GM19328 (cell line): ENCODE data around the gene FNDC8.
A peak's percentile ranks its signal among the peaks of the same experiment; 100 is the strongest.
"Not testable (repeated sequence)": the region's sequence is repeated elsewhere in the genome, so short reads cannot be mapped to it uniquely, and the experiment has no call there.

Experiments used
- ATAC-seq: cut with Tn5 transposase; IDR thresholded peaks from one replicate; pipeline ENCODE4 v1.9.1; 2021; ENCODE audit warnings: mild to moderate bottlenecking, moderate library complexity; ENCODE audit not compliant: unreplicated experiment

Gene FNDC8

DNA sequence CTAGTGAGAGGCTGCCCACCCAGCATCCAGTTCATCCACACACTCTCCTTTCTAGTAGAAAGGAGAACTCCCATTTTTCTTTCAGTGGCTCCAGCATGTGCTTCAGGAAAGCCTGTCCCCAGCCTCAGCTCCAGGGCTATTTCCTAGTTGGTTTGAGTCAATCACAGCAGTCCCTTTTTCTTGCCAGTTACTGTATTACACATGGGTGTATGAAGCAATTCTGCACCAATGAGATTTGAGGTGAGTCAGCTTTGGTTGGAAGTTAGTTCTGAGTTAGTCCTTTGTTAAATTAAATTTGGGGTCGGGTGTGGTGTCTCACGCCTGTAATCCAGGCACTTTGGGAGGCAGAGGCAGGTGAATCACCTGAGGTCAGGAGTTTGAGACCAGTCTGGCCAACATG is 26.5 kb upstream of the FNDC8 start:
- ATAC-seq, result no peak

DNA sequence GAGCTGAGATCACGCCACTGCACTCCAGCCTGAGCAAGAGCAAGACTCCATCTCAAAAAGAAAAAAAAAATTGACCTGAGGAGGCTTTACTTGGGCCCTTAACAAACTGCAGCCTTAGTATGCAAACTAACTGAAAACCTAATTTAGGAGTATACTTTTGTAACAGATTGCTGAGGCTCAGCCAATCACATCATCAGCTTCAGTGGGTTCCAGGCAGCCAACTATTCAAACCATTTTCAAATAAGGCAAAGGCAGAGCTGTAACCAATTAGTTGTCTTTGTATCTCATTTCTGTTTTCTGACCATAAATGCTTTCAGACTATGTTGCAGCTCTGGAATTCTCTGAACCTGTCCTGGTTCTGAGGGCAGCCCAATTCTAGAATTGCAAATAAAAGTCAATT is 25.7 kb upstream of the FNDC8 start:
- no peak for ATAC-seq

DNA sequence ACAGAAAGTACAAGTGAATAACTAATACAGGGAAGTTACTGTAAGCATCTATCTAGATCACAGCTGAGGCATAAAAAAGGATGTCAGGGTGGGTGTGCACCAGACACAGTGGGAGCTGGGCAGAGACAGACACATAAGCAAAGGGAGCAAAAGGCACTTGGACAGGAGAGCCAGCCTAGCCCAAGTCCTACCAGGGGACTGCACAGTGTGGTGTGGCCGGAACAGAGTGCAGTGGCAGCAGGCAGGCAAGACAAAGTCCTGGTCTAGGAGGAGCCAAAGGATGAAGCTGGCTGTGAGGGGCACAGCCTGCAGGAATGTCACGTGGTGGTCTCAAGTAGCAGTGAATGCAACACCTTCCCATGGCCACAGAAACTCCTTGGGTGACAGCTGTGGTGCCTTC is 23.6 kb upstream of the FNDC8 start:
- ATAC-seq, result no peak

DNA sequence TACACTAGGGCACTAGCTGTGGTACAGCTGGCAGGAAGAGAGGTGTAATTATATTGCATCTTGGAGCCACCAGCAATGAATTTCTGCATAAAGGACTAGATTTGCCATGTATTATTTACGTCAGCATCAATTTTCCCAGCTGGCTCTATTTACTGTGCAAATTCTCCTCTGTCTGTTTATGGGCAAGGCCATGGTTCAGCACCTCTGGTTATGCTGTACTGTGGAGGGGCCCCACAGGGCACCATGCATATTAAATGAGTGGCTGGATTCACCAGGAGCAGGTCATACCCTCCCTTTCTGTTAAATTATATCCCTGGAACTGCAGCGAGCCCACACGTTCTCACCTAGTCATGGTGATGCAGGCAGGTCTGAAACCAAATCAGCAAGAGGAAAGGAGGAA is 21.5 kb upstream of the FNDC8 start:
- ATAC-seq, result no peak

DNA sequence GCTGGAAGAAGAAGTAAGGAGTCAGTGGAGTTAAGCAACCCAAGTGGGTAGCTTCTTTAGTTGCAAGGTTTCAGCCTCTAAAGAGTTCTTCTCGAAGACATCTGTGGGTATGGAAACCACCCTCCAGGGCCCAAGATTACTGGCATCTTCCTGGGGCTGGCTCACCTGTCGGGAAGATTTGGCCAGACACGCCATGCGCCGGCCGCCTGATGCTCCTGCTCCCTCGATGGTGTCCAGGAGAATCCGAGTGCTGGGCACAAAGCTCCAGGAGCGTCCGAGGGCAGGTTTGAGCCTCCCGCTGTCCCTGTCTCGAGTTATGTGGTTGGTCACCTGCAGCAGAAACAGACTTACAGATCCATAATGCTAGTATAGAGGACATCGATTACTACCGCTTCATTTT is 20.4 kb upstream of the FNDC8 start:
- ATAC-seq, result no peak

DNA sequence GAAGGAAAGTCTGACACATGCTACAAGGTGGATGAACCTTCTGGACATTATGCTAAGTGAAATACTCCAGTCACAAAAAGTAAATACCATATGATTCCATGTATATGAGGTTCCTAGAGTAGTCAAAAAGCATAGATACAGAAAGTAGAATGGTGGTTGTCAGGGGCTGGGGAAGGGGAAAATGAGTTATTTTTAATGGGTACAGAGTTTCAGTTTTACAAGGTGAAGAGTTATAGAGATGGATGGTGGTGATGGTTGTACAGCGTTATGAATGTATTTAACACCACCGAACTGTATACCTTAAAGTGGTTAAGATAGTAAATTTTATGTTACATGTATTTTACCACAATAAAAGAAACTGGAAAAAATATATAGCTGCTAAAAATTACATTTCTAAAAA is 19.7 kb upstream of the FNDC8 start:
- ATAC-seq, result no peak

DNA sequence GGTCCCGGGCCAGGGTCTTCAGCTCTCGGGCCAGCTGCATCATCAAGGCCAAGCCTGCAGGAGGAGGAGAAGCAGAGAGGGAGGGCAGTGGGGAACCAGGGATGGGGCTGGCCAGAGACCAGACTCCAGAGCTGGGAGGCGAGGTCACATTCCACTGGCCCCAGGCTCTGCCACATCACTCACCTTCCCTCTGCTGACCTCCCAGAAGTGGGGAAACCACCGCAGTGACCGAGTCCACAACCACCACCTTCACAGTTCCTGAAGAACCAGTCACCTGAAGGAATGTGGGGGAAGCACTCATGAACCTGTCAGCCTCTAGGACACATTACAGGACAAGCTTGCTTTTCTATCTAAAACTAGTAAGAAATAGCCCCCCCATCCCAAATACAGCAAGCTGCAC is 18.1 kb upstream of the FNDC8 start:
- no peak for ATAC-seq

DNA sequence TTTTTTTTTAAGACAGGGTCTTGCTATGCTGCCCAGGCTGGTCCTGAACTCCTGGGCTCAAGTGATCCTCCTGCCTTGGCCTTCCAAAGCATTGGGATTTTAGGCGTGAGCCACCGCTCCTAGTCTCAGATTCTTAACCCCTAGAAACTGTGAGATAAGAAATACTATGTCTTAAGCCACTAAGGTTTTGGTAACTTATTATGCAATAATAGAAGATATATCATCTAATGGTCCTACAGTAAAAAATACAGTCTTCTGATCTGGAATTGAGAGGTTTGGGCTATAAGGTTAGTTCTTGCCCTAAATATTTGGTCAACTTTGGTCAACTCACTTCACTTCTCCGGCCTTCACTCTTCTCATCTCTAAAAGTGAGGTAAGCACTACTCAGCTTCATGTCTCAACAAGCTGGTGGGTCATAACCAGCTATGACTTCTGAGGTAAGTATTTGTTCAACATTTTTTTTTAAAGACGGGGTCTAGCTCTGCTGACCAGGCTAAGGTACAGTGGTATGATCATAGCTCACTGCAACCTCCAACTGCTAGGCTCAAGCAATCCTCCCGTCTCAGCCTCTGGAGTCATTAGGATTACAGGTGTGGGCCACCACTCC is 16.5 kb upstream of the FNDC8 start:
- no peak for ATAC-seq

DNA sequence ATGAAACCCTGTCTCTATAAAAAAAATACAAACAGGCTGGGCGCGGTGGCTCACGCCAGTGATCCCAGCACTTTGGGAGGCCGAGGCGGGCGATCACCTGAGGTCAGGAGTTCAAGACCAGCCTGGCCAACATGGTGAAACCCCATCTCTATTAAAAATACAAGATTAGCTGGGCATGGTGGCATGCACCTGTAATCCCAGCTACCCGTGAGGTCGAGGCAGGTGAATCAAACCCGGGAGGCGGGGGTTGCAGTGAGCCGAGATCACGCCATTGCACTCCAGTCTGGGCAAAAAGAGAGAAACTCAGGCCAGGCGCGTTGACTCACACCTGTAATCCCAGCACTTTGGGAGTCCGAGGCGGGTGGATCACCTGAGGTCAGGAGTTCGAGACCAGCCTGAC is 10.6 kb upstream of the FNDC8 start:
- not testable (repeated sequence) for ATAC-seq

DNA sequence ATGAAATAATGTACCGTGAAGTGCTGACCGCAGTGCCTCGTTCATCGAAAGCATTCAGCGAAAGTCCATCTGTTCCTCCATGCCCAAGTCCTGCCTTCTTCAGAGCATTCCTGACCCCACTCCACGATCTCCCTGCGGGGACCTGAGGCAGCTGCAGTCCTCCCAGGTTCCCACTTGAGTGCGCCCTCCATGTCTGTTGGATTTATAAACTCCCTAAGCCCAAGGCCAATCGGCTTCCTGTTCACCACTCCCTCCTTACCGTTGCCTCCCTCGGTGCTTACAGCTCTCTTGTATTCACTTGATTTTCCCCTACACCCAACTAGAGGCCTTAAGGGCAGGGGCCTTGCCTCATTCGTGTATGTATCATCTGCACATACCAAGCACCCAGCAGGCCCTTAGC is 4.6 kb upstream of the FNDC8 start:
- ATAC-seq, result no peak

DNA sequence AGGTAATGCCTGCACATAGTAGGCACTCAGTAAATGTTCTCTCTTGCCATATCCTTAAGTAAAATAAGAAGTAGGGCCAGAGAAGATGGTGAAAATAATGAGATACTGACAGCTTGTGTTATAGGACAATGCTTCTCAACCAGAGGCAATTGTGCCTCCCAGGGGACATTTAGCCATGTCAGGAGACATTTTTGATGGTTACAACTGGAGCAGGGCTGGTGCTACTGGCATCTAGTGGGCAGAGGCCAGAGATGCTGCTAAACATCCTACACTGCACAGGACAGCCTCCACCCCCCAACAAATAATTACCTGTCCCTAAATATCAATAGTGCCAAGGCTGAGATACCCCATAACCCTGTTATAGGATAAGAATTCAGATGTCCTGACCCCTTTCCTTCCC is 3.4 kb upstream of the FNDC8 start:
- no peak for ATAC-seq

DNA sequence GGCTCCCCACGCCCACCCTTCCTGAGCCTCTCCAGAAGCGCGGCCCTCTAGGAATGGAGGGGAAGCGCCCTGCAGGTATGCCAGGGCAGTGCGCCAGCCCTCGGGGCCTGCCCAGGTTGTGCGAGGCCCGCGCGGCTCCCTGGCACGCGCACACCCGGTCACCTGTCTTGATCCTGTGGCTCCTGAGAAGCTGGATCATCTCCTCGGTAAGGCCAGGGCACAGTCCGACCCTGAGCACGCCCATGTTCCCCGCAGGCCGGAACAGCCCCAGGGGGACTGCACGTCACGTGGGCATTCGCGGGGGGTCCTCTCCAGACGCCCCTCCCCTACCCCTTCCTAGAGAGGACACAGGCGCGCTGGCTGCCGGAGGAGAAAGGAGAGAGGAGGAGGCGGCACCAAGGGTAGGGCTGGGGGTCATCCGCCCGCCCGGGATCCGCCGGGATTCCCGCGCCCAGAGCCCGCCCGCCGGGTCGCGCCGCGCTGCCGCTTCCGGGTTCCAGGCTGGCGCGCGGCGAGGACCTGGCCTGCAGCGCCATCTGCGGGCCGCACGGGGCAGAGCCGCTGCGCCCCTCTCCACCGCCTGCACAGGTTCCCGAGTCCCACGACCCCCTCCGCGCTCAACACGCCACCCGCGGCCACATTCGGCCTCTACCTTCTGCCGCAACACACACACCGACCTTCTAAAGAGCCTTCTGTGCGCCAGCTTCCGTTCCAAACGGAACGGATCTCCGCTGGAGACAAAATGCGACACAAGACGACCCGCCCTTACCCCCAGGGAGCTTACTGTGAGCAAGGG is 1.8 kb upstream of the FNDC8 start, which contains the start of gene RAD51D:
TSS of gene RAD51D (minus strand) at position 491 of the 796 bp plus-strand sequence. CDS start at position 244, 247 bp downstream.
- peak; percentile 88 for ATAC-seq

DNA sequence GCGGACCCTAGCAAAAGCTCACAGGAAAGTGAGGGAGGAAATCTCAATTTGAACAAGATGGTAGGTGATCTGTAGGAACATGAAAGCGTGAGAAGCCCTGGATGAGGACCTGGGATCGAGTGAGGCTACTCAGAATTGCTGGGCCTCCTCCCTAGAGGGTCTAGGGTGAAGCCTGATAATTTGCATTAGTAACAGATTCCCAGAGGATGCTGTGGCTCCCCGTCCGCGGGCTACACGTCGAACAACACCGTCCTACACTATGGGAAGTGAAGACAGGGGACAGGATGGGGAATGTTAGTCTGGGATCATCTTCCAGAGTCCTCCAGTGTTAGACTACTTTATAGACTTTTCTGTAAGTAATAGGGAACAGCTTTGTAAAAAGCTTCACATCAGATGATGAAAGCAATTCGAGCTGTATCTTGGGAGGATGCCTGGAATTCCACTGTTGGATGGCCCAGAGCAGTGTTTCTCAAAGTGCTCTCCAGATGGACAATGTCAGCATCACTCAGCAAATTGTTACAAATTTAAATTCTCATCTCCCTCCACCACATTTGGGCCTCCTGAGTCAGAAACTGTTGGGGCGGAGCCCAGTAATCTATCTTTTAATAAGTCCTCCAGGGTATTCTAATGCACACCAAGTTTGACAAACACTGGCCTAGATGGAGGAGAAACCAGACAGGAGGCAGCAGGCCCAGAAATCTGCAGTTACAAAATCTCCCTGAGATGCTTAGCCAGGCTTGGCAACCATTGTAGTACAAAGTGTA is 6.5 kb downstream of the FNDC8 start:
- ATAC-seq, result no peak

DNA sequence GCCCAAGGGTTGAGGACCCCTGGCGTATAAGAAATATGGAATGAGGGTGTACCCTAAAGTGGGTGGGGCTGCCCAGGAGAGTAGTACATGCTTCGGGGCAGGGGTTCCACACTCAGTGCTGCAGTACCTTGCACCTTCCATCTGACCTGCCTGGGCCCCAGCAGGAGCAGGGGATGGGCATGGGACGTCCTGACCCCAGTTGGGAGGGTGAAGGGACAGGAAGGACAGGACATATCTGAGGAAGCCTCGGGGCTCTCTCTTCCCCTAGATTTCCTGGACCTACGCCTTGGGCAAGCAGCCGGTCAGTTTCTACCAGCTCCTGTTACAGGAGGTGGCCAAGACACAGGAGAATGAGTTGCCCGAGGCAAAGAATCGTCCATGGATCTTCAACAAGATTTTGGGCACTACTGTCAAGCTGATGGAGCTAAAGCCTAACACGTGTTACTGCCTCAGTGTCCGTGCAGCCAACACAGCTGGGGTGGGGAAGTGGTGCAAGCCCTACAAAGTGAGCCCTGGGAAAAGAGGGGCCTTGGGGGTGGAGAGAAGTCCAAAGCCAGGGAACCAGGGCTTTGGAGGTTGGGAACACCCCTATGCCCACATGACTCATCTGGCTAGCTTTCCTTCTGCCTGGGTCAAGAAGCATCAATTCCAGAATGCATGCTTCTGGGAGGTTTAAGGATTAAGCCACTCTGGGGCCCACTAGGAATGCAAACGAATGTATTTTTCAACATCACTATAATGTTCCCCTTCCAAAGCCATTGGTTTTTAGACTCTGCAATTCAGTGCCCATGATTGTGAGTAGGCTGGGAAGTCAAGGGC is 7.9 kb downstream of the FNDC8 start:
- no peak for ATAC-seq

DNA sequence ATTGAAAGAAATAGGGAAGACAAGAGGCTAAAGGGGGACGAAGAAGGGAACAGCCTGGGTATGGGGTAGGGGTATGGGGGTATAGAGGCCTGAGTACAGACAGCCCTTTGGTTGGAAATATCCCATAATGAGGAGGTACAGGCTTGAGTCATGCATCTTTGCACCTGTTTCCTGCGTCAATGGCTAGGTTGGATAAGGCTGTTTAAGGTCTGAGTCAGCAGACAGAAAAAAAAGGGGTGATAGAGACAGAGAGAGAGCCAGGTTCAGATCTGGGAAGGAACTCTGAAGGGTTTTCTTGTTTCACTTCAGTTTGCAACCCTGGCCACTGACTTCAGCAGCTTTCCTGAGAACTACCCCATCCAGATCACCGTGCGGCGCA is 8.5 kb downstream of the FNDC8 start:
- no peak for ATAC-seq

DNA sequence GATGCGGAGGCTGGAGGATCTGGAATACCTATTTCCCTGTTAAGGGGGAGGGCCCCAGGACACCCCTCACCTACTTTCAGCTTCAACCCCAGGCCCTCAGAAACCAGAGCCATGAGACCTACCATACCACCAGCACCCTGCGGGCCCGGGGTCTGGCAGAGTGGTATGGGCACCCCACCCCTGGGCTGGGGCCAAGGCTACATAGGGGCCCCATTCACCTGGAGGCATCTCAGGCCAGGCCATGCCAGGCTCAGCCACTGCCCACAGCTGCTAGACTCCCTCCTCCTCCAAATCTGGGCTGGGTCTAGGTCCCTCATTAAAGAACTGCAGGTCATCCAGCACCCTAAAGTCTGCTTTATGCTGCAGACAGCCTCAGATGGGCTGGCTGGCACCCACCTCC is 9.0 kb downstream of the FNDC8 start:
- no peak for ATAC-seq

DNA sequence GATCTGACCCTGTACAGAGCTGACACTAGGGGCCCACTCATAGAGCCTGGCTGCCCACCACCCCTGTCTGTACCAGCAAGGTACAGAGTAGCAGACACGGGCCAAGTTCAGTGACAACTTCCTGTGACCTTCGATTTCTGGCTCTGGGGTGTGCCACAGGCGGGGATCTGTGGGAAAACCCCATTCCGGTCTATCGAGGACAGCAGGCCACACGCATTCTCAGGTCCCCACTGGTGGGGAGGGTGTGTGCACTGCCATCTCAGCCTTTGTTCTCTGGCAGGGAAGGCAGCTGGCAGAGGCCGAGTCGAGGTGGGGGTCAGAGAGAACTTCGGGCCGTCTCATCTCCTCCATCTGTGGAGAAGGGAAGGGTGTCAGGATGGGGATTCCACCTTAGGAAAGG is 10.7 kb downstream of the FNDC8 start:
- ATAC-seq, result no peak

DNA sequence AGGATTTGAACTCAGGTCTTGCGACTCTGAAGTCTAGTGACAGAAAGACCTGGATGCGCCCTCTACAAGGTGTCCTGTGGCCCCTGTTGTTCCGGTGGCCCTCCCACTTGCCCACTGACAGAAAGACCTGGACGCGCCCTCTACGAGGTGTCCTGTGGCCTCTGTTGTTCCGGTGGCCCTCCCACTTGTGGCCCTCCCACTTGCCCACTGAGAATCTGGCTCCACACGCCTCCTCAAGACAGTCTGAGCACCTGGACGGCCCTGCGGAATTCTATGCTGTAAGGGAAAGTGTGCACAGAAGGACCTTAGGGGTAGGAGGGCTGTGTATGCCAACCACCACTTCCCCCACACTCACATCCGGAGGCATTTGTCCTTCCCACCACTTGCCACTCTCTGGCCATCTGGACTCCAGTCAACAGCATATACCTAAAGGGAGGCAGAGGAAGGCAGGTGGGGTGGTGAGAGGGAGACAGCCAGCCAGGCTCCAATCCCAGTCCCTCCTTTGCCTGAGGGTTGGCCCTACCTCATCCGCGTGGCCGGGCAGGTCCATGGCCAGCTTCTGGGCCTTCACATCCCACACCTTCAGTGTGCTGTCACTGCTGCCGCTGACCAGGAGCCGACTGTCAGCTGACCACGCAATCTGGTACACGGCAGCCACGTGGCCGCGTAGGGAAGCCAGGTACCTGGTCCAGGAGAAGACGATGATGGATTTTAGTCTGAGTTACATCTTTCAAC is 11.6 kb downstream of the FNDC8 start:
- ATAC-seq, result no peak

DNA sequence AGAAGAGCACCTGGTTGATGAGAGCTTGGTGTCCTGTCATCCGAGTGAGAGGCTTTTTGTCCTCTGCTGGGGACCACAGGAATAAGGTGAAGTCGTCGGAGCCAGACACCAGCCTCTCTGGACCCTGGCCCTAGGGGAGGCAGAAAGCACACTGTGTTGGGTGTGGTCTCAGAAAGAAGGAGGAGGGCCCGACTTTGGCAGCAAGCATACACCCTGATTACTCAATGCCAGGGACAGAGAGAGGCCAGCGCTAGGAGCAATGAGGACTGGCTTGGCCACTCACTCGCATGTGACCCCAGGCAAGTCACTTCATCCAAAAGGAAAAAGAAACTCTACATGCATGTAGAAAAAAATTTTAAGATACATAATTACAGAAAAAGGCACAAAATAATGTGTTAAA is 13.9 kb downstream of the FNDC8 start:
- no peak for ATAC-seq

DNA sequence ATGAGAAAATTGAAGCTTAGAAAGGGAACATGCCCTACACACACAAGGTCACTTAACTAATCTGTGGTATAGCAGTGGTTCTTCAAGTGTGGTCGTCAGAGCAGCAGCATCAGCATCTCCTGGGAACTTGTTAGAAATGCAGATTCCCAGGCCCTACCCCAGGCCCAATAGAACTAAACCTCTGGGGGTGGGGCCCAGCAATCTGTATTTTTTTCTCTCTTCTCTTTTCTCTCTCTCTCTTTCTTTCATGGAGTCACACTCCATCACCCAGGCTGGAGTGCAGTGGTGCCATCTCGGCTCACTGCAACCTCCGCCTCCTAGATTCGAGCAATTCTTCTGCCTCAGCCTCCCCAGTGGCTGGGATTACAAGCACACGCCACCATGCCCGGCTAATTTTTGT is 16.8 kb downstream of the FNDC8 start:
- ATAC-seq, result no peak
